Left lobe of liver (tissue), 2 donors: ENCODE data around the gene MESD. TPM values are rescaled to one million over a fixed set of nuclear protein-coding genes. Genes with fewer than 3 reads are reported as not detected.
A peak's percentile ranks its signal among the peaks of the same experiment; 100 is the strongest.

ENCODE experiments used
- ATAC-seq: fragments of 200-7000 bp; cut with Tn5 transposase; one replicate; pipeline ENCODE4 v1.9.1; 2020; ENCODE audit warnings: mild to moderate bottlenecking, moderate library complexity
- DNase-seq: peaks from one replicate; pipeline ENCODE4 v3.0.0-alpha.2; 2020; ENCODE audit warnings: low spot score
- total RNA-seq: library from RNA; stranded (reverse); gene quantifications from one replicate; pipeline ENCODE4 v1.2.1, GENCODE V29; 2021
- donor health status: DM: no; HTN: no; CAD: no; lungs with moderate emphysema.
- donor health status: DM: no; HTN: yes; CAD: no.

The MESD gene
- 16.6 TPM for total RNA-seq

GRCh38 chr15:80989518-80990478 is at the start of gene MESD:
Gene MESD, minus strand, starts transcription at chr15:80989819. Its CDS starts 28 bp downstream, at chr15:80989791.
- DNase-seq (peak; percentile 98), ATAC-seq (peak; percentile 98)

GRCh38 chr15:81038975-81039607 is 49.5 kb upstream of the MESD start:
- ATAC-seq, result peak; percentile 90
- peak; percentile 89 for DNase-seq

- DNase-seq, result peak; percentile 51
These were observed 48.5 kb upstream of the MESD start for GRCh38 chr15:81037952-81038743.

GRCh38 chr15:81033508-81033907 is 43.9 kb upstream of the MESD start:
- ATAC-seq (no peak), DNase-seq (no peak)

More at GRCh38 chr15:81037952-81038743, 48.5 kb upstream of the MESD start:
- ATAC-seq, result peak; percentile 54

- DNase-seq (no peak), ATAC-seq (peak; percentile 90)
These were observed 43.2 kb upstream of the MESD start for GRCh38 chr15:81032818-81033217.

- DNase-seq (no peak), ATAC-seq (peak; percentile 53)
These were observed 42.7 kb upstream of the MESD start for GRCh38 chr15:81032355-81032754.

GRCh38 chr15:81031203-81031602 is 41.6 kb upstream of the MESD start:
- DNase-seq, result no peak
- no peak for ATAC-seq

- ATAC-seq (no peak), DNase-seq (no peak)
These were observed 40.7 kb upstream of the MESD start for GRCh38 chr15:81030301-81030750.

GRCh38 chr15:81029414-81030300 is 40.0 kb upstream of the MESD start:
- no peak for DNase-seq
- ATAC-seq, result no peak

GRCh38 chr15:81026836-81027599 is 37.4 kb upstream of the MESD start:
- ATAC-seq (no peak), DNase-seq (no peak)

- ATAC-seq (no peak), DNase-seq (no peak)
These were observed 36.2 kb upstream of the MESD start for GRCh38 chr15:81025721-81026370.

- DNase-seq, result no peak
- peak; percentile 41 for ATAC-seq
These were observed 35.3 kb upstream of the MESD start for GRCh38 chr15:81024936-81025335.

GRCh38 chr15:81024265-81024872 is 34.8 kb upstream of the MESD start:
- DNase-seq (no peak), ATAC-seq (no peak)

GRCh38 chr15:81023483-81024264 is 34.1 kb upstream of the MESD start:
- ATAC-seq, result peak; percentile 94
- DNase-seq, result peak; percentile 83

- DNase-seq (no peak), ATAC-seq (no peak)
These were observed 31.7 kb upstream of the MESD start for GRCh38 chr15:81021321-81021720.

- ATAC-seq (no peak), DNase-seq (no peak)
These were observed 28.6 kb upstream of the MESD start for GRCh38 chr15:81018197-81018596.

- ATAC-seq (peak; percentile 31), DNase-seq (no peak)
These were observed 27.0 kb upstream of the MESD start for GRCh38 chr15:81016489-81017068.
